Heart left ventricle (tissue), 13 donors: ENCODE measurements around the gene ISG20L2.

Source experiments
- POLR2A ChIP-seq, 2 donors: fragments of 450-650 bp; IDR thresholded peaks; one replicate each; pipeline ENCODE4 v1.6.1; 2017; ENCODE audit warnings: antibody characterized with exemption in 2 of 2, mild to moderate bottlenecking in 2 of 2, moderate library complexity in 2 of 2
- TF ChIP-seq, protein P1 (sequence below), 12 donors: fragments of 200-600 bp; sonication (generic) in 4 of 12; IDR thresholded peaks; one replicate each; pipeline versions ENCODE4 v1.5.0 to v1.8.0; 2018 to 2022; ENCODE audit warnings: antibody characterized with exemption in 12 of 12, mild to moderate bottlenecking in 5 of 12
- donor health status: ischemic (EF 13 %, LVEDD 7.1; RV severe dilation, severe dysfunction).
- donor health status: DM: no; HTN: yes; CAD: no.
- donor health status: DM: no; HTN: no; CAD: no.
- donor health status: ischemic (EF 25% LVEDD 6.9; RV normal size, moderate dysfunction).
- donor health status: ischemic (EF 25% LVEDD 5.7; RV mildly dilated, moderate dysfunction).
- donor health status: ischemic (EF 35%, LVEDD 5.7; RV mildly dilated, moderate dysfunction).
- donor health status: nonischemic (EF 11% LVEDD 7.7; RV severe dilation, severe dysfunction).
- donor health status: DM: yes; HTN: yes; CAD: no.
- donor health status: PGD.
- donor health status: ischemic (EF 29% LVEDD 5.4; RV normal size, mild dysfunction).
- donor health status: nonischemic (EF 23%, LVEDD 6.1; RV moderate dilation, normal function).

DNA sequence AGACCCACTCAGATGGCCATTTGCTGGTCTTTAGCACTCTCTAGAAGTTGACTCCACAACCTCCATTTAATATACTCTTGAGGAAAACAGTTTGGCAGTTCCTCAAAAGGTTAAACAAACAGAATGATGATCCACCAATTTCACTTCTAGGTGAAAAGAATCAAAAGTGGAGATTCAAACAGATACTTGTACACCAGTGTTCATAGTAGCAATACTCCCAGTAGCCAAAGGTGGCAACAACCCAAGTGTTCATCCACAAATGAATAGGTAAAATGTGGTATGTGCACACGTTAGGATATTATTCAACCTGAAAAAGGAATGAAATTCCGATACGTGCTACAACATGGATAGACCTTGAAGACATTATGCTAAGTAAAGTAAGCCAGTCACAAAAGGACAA lies 45.0 kb upstream of the ISG20L2 start:
- TF ChIP-seq, protein P1, sequence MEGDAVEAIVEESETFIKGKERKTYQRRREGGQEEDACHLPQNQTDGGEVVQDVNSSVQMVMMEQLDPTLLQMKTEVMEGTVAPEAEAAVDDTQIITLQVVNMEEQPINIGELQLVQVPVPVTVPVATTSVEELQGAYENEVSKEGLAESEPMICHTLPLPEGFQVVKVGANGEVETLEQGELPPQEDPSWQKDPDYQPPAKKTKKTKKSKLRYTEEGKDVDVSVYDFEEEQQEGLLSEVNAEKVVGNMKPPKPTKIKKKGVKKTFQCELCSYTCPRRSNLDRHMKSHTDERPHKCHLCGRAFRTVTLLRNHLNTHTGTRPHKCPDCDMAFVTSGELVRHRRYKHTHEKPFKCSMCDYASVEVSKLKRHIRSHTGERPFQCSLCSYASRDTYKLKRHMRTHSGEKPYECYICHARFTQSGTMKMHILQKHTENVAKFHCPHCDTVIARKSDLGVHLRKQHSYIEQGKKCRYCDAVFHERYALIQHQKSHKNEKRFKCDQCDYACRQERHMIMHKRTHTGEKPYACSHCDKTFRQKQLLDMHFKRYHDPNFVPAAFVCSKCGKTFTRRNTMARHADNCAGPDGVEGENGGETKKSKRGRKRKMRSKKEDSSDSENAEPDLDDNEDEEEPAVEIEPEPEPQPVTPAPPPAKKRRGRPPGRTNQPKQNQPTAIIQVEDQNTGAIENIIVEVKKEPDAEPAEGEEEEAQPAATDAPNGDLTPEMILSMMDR (IDR thresholded peaks at IDR 0.05): no peak
- no peak for TF ChIP-seq POLR2A (IDR thresholded peaks at IDR 0.05)
